ENCODE measurements around the gene GARIN6. TPM values are rescaled to one million over a fixed set of nuclear protein-coding genes. Genes with fewer than 3 reads are reported as not detected.

The GARIN6 gene
- not detected in 2 replicates for total RNA-seq

DNA sequence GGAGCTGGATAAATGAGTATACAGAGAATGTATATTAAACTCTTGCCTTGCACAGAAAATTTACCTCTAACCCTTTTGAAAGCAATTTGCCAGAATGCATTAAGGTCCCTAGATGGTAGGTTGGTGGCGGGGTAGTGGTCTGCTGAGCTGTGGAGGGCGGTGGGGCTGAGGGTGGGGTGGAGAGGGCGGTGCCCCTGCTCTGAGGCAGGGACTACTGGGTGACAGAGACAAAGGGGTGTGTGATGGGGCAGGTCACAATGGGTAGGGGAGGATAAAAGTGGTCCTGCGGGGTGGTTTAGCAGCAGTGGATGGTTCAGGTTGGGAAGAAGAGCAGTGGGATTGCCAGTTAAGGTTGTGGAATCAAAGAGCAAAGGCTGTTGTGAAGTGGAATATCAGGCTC, at the start of gene GARIN6:
Gene GARIN6 (plus strand): TSS at position 301 of the 400 bp plus-strand sequence. CDS start 422 bp downstream, outside the sequence.

